Measurements from ENCODE around the gene IFI30. TPM values are rescaled to one million over a fixed set of nuclear protein-coding genes. Genes with fewer than 3 reads are reported as not detected.

IFI30 gene
- total and polyA plus RNA-seq, 2 experiments from 2014 or later = 27.4 to 34.4 TPM

GRCh38 chr19:18137657-18138339, 35.8 kb upstream of the IFI30 start:
- H3K79me2 ChIP-seq (replicated peaks; ENCODE audit: insufficient read depth) = no peaks in the 10 kb centered on the region
- H3F3A ChIP-seq (replicated peaks; ENCODE audit: low read depth) = no peaks in the 10 kb centered on the region
- H3K27ac Mint-ChIP-seq = no peak overlapping the region
- H2AFZ ChIP-seq = no peak overlapping the region
- no peaks in the 10 kb centered on the region; the same call in 2 of the 3 replicates for H3K9me3 Mint-ChIP-seq
- H3K27ac ChIP-seq (ENCODE audit: low read depth) = no peak overlapping the region
- DNase-seq (ENCODE audit: low spot score) (no peak), ATAC-seq (no peak)
- H3K27me3 Mint-ChIP-seq (ENCODE audit: insufficient read depth, low read depth, poor library complexity) = peaks cover 4% of the 10 kb centered on the region
- no peak overlapping the region for H3K4me3 ChIP-seq
- H3K36me3 Mint-ChIP-seq (ENCODE audit: low read depth) = peaks cover 27% of the 10 kb centered on the region
- H3K4me2 ChIP-seq = no peak overlapping the region
- H3K9me2 ChIP-seq (ENCODE audit: insufficient read depth) = no peaks in the 10 kb centered on the region
- no peak for TF ChIP-seq EZH2 (IDR thresholded peaks at IDR 0.05; ENCODE audit: low read depth, unreplicated experiment)
- TF ChIP-seq, protein P1, sequence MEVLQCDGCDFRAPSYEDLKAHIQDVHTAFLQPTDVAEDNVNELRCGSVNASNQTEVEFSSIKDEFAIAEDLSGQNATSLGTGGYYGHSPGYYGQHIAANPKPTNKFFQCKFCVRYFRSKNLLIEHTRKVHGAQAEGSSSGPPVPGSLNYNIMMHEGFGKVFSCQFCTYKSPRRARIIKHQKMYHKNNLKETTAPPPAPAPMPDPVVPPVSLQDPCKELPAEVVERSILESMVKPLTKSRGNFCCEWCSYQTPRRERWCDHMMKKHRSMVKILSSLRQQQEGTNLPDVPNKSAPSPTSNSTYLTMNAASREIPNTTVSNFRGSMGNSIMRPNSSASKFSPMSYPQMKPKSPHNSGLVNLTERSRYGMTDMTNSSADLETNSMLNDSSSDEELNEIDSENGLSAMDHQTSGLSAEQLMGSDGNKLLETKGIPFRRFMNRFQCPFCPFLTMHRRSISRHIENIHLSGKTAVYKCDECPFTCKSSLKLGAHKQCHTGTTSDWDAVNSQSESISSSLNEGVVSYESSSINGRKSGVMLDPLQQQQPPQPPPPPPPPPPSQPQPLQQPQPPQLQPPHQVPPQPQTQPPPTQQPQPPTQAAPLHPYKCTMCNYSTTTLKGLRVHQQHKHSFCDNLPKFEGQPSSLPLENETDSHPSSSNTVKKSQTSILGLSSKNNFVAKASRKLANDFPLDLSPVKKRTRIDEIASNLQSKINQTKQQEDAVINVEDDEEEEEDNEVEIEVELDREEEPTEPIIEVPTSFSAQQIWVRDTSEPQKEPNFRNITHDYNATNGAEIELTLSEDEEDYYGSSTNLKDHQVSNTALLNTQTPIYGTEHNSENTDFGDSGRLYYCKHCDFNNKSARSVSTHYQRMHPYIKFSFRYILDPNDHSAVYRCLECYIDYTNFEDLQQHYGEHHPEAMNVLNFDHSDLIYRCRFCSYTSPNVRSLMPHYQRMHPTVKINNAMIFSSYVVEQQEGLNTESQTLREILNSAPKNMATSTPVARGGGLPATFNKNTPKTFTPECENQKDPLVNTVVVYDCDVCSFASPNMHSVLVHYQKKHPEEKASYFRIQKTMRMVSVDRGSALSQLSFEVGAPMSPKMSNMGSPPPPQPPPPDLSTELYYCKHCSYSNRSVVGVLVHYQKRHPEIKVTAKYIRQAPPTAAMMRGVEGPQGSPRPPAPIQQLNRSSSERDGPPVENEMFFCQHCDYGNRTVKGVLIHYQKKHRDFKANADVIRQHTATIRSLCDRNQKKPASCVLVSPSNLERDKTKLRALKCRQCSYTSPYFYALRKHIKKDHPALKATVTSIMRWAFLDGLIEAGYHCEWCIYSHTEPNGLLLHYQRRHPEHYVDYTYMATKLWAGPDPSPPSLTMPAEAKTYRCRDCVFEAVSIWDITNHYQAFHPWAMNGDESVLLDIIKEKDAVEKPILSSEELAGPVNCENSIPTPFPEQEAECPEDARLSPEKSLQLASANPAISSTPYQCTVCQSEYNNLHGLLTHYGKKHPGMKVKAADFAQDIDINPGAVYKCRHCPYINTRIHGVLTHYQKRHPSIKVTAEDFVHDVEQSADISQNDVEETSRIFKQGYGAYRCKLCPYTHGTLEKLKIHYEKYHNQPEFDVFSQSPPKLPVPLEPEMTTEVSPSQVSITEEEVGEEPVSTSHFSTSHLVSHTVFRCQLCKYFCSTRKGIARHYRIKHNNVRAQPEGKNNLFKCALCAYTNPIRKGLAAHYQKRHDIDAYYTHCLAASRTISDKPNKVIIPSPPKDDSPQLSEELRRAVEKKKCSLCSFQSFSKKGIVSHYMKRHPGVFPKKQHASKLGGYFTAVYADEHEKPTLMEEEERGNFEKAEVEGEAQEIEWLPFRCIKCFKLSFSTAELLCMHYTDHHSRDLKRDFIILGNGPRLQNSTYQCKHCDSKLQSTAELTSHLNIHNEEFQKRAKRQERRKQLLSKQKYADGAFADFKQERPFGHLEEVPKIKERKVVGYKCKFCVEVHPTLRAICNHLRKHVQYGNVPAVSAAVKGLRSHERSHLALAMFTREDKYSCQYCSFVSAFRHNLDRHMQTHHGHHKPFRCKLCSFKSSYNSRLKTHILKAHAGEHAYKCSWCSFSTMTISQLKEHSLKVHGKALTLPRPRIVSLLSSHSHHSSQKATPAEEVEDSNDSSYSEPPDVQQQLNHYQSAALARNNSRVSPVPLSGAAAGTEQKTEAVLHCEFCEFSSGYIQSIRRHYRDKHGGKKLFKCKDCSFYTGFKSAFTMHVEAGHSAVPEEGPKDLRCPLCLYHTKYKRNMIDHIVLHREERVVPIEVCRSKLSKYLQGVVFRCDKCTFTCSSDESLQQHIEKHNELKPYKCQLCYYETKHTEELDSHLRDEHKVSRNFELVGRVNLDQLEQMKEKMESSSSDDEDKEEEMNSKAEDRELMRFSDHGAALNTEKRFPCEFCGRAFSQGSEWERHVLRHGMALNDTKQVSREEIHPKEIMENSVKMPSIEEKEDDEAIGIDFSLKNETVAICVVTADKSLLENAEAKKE (CRISPR knock-in tag; IDR thresholded peaks at IDR 0.05) = no peak
- TF ChIP-seq NANOG (IDR thresholded peaks at IDR 0.05; ENCODE audit: borderline replicate concordance) = no peak
- TF ChIP-seq, protein P2, sequence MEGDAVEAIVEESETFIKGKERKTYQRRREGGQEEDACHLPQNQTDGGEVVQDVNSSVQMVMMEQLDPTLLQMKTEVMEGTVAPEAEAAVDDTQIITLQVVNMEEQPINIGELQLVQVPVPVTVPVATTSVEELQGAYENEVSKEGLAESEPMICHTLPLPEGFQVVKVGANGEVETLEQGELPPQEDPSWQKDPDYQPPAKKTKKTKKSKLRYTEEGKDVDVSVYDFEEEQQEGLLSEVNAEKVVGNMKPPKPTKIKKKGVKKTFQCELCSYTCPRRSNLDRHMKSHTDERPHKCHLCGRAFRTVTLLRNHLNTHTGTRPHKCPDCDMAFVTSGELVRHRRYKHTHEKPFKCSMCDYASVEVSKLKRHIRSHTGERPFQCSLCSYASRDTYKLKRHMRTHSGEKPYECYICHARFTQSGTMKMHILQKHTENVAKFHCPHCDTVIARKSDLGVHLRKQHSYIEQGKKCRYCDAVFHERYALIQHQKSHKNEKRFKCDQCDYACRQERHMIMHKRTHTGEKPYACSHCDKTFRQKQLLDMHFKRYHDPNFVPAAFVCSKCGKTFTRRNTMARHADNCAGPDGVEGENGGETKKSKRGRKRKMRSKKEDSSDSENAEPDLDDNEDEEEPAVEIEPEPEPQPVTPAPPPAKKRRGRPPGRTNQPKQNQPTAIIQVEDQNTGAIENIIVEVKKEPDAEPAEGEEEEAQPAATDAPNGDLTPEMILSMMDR (conservative IDR thresholded peaks at IDR 0.05; ENCODE audit: low read depth in 2 of 2) = no peak
- no peak for TF ChIP-seq JUNB (IDR thresholded peaks at IDR 0.05; ENCODE audit: unreplicated experiment)
- no peak for TF ChIP-seq ZNF114 (CRISPR knock-in tag; IDR thresholded peaks at IDR 0.05)
- TF ChIP-seq STAT1 (IDR thresholded peaks at IDR 0.05; ENCODE audit: unreplicated experiment) = no peak
- TF ChIP-seq ZNF331 (CRISPR knock-in tag; IDR thresholded peaks at IDR 0.05; ENCODE audit: low read depth) = no peak
- TF ChIP-seq, protein P3, sequence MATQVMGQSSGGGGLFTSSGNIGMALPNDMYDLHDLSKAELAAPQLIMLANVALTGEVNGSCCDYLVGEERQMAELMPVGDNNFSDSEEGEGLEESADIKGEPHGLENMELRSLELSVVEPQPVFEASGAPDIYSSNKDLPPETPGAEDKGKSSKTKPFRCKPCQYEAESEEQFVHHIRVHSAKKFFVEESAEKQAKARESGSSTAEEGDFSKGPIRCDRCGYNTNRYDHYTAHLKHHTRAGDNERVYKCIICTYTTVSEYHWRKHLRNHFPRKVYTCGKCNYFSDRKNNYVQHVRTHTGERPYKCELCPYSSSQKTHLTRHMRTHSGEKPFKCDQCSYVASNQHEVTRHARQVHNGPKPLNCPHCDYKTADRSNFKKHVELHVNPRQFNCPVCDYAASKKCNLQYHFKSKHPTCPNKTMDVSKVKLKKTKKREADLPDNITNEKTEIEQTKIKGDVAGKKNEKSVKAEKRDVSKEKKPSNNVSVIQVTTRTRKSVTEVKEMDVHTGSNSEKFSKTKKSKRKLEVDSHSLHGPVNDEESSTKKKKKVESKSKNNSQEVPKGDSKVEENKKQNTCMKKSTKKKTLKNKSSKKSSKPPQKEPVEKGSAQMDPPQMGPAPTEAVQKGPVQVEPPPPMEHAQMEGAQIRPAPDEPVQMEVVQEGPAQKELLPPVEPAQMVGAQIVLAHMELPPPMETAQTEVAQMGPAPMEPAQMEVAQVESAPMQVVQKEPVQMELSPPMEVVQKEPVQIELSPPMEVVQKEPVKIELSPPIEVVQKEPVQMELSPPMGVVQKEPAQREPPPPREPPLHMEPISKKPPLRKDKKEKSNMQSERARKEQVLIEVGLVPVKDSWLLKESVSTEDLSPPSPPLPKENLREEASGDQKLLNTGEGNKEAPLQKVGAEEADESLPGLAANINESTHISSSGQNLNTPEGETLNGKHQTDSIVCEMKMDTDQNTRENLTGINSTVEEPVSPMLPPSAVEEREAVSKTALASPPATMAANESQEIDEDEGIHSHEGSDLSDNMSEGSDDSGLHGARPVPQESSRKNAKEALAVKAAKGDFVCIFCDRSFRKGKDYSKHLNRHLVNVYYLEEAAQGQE (IDR thresholded peaks at IDR 0.05; ENCODE audit: unreplicated experiment) = no peak
- no peak for TF ChIP-seq POLR2AphosphoS5 (IDR thresholded peaks at IDR 0.05; ENCODE audit: low read depth)
- no peak for TF ChIP-seq EZH2phosphoT487 (IDR thresholded peaks at IDR 0.05; ENCODE audit: unreplicated experiment)
- TF ChIP-seq CREB1 (CRISPR knock-in tag; IDR thresholded peaks at IDR 0.05; ENCODE audit: low read depth) = no peak
- H3K4me1 ChIP-seq (ENCODE audit: insufficient read depth) = no peaks in the 10 kb centered on the region
- H3K27me3 ChIP-seq (ENCODE audit: insufficient read depth) = no peaks in the 10 kb centered on the region
- H3K4me3 Mint-ChIP-seq = no peak overlapping the region
- peaks cover 6% of the 10 kb centered on the region for H3K36me3 ChIP-seq (ENCODE audit: insufficient read depth)
- H3K4me1 Mint-ChIP-seq = no peaks in the 10 kb centered on the region
- H4K20me1 ChIP-seq (replicated peaks; ENCODE audit: insufficient read depth) = peaks cover 4% of the 10 kb centered on the region; the same call in 1 of the 2 replicates

All from GM23338 (cell line).